Activated T-helper 17 cell treated with anti-CD3 and anti-CD28 coated beads, Interleukin-2, amount 50 U/mL, for 72 hours (primary cell): Measurements from ENCODE around the gene GFOD2. TPM values are rescaled to one million over a fixed set of nuclear protein-coding genes. Genes with fewer than 3 reads are reported as not detected.

ENCODE experiments used
- total RNA-seq, 2 donors: library from RNA; stranded (reverse); gene quantifications; one replicate each; pipeline ENCODE4 v1.2.3, GENCODE V29; 2022

GFOD2 gene
- total RNA-seq, 2 donors from 2014 or later = 13.8 to 20.9 TPM

Other genes with a start within 250 kb of the GFOD2 start
- 10 to 100 TPM; 20.6 to 42.1 TPM for gene ATP6V0D1, start 238.2 kb downstream of the GFOD2 start, total RNA-seq
- gene AGRP, start 235.8 kb downstream of the GFOD2 start, total RNA-seq = not detected
- 10 to 100 TPM; 30.4 to 57.0 TPM for gene RIPOR1, start 190.5 kb downstream of the GFOD2 start, total RNA-seq
- gene CTCF, start 156.8 kb downstream of the GFOD2 start, total RNA-seq = 10 to 100 TPM; 41.2 to 49.4 TPM
- 100 to 1,000 TPM; 134 to 169 TPM for gene CARMIL2, start 74.2 kb downstream of the GFOD2 start, total RNA-seq
- gene ACD, start 59.1 kb downstream of the GFOD2 start, total RNA-seq = 10 to 100 TPM; 37.5 to 63.4 TPM
- 10 to 100 TPM; 10.7 to 16.5 TPM for gene PARD6A, start 58.4 kb downstream of the GFOD2 start, total RNA-seq
- gene ENKD1, start 52.6 kb downstream of the GFOD2 start, total RNA-seq = 1 to 10 TPM; 9.1 to 9.4 TPM
- gene C16orf86, start 52.5 kb downstream of the GFOD2 start, total RNA-seq = 1 to 10 TPM; 1.5 to 1.8 TPM
- gene RANBP10, start 87.2 kb upstream of the GFOD2 start, total RNA-seq = 10 to 100 TPM; 18.4 to 21.0 TPM
- under 1 TPM in 1 of 2 donors, not detected in 1; 0.26 TPM for gene TSNAXIP1, start 87.6 kb upstream of the GFOD2 start, total RNA-seq
- 10 to 100 TPM; 29.9 to 51.6 TPM for gene THAP11, start 123.0 kb upstream of the GFOD2 start, total RNA-seq
- gene NUTF2, start 127.6 kb upstream of the GFOD2 start, total RNA-seq = 100 to 1,000 TPM in 1 of 2 donors, 10 to 100 TPM in 1; 82.9 to 175 TPM
- 10 to 100 TPM; 61.4 to 64.2 TPM for gene CENPT, start 128.4 kb upstream of the GFOD2 start, total RNA-seq
- 100 to 1,000 TPM; 101 to 137 TPM for gene EDC4, start 153.7 kb upstream of the GFOD2 start, total RNA-seq
- 1 to 10 TPM in 1 of 2 donors, not detected in 1; 1.2 TPM for gene NRN1L, start 165.6 kb upstream of the GFOD2 start, total RNA-seq
- gene PSKH1, start 173.9 kb upstream of the GFOD2 start, total RNA-seq = 10 to 100 TPM in 1 of 2 donors, 1 to 10 TPM in 1; 7.5 to 11.8 TPM
- 1 to 10 TPM; 4.0 to 6.1 TPM for gene CTRL, start 212.5 kb upstream of the GFOD2 start, total RNA-seq
- 100 to 1,000 TPM; 201 to 217 TPM for gene PSMB10, start 217.5 kb upstream of the GFOD2 start, total RNA-seq
- gene LCAT, start 224.8 kb upstream of the GFOD2 start, total RNA-seq = 10 to 100 TPM; 15.0 to 19.1 TPM
- 10 to 100 TPM; 34.6 to 47.0 TPM for gene SLC12A4, start 249.3 kb upstream of the GFOD2 start, total RNA-seq